Right kidney (tissue), 1 donor: ENCODE data around the gene SCGB3A1.

Experiments
- DNase-seq: peaks from one replicate; pipeline ENCODE4 v3.0.0-alpha.2; 2016

Gene SCGB3A1

GRCh38 chr5:180625791-180626660, 34.7 kb upstream of the SCGB3A1 start:
- DNase-seq = no peak

- DNase-seq = no peak
These were observed 34.0 kb upstream of the SCGB3A1 start for GRCh38 chr5:180625125-180625790.

GRCh38 chr5:180624587-180624986, 33.3 kb upstream of the SCGB3A1 start:
- DNase-seq = no peak

GRCh38 chr5:180623844-180624243, 32.5 kb upstream of the SCGB3A1 start:
- no peak for DNase-seq

- no peak for DNase-seq
These were observed 32.1 kb upstream of the SCGB3A1 start for GRCh38 chr5:180623411-180623834.

- no peak for DNase-seq
These were observed 31.6 kb upstream of the SCGB3A1 start for GRCh38 chr5:180622910-180623309.

GRCh38 chr5:180621311-180621710, 30.0 kb upstream of the SCGB3A1 start:
- DNase-seq = no peak

- DNase-seq = no peak
These were observed 28.7 kb upstream of the SCGB3A1 start for GRCh38 chr5:180620014-180620413.

GRCh38 chr5:180619563-180619915, 28.2 kb upstream of the SCGB3A1 start:
- no peak for DNase-seq

- peak; percentile 84 for DNase-seq
These were observed 27.7 kb upstream of the SCGB3A1 start for GRCh38 chr5:180618829-180619562.

GRCh38 chr5:180618487-180618828, 27.2 kb upstream of the SCGB3A1 start:
- no peak for DNase-seq

GRCh38 chr5:180613814-180614188, 22.5 kb upstream of the SCGB3A1 start:
- DNase-seq = no peak

- no peak for DNase-seq
These were observed 22.0 kb upstream of the SCGB3A1 start for GRCh38 chr5:180613188-180613813.

GRCh38 chr5:180612683-180613082, 21.4 kb upstream of the SCGB3A1 start:
- no peak for DNase-seq

GRCh38 chr5:180611140-180611850, 20.0 kb upstream of the SCGB3A1 start:
- no peak for DNase-seq

GRCh38 chr5:180609817-180610550, 18.7 kb upstream of the SCGB3A1 start:
- DNase-seq = no peak

GRCh38 chr5:180609386-180609785, 18.1 kb upstream of the SCGB3A1 start:
- no peak for DNase-seq

GRCh38 chr5:180608572-180609310, 17.4 kb upstream of the SCGB3A1 start:
- no peak for DNase-seq

- no peak for DNase-seq
These were observed 16.7 kb upstream of the SCGB3A1 start for GRCh38 chr5:180607861-180608571.

GRCh38 chr5:180606215-180606785, 15.0 kb upstream of the SCGB3A1 start:
- no peak for DNase-seq
